ENCODE data around the gene CAP2. TPM values are rescaled to one million over a fixed set of nuclear protein-coding genes. Genes with fewer than 3 reads are reported as not detected.

The CAP2 gene
- total RNA-seq, 4 donors from 2014 or later: 11.8 to 27.6 (median 15.0) TPM

- H3K4me1 ChIP-seq: no peaks in the 10 kb centered on the region
- H3K27me3 ChIP-seq: no peaks in the 10 kb centered on the region
- TF ChIP-seq POLR2A (IDR thresholded peaks at IDR 0.05) (no peak), CTCF (IDR thresholded peaks at IDR 0.05) (no peak)
- no peak overlapping the region for H3K27ac ChIP-seq
- intact Hi-C loops (cut with DNase I; ENCODE audit: low total_unique reads): no loop called here
- DNase-seq: no peak
- no peak overlapping the region for H3K4me3 ChIP-seq
- no peaks in the 10 kb centered on the region for H3K9me3 ChIP-seq
- H3K36me3 ChIP-seq: no peaks in the 10 kb centered on the region
Observed at GRCh38 chr6:17556014-17556413, 162.6 kb downstream of the CAP2 start.

- Histone ChIP-seq H3K36me3 (no peaks in the 10 kb centered on the region), H3K9me3 (no peaks in the 10 kb centered on the region), H3K4me1 (no peaks in the 10 kb centered on the region), H3K27ac (no peak overlapping the region), H3K4me3 (no peak overlapping the region), H3K27me3 (no peaks in the 10 kb centered on the region)
- intact Hi-C loops (cut with DNase I; ENCODE audit: low total_unique reads): no loop called here
- TF ChIP-seq CTCF (IDR thresholded peaks at IDR 0.05): no peak
- no peak for TF ChIP-seq POLR2A (IDR thresholded peaks at IDR 0.05)
- DNase-seq: no peak
Observed at GRCh38 chr6:17562636-17563035, 169.2 kb downstream of the CAP2 start.

- no peak for TF ChIP-seq POLR2A (IDR thresholded peaks at IDR 0.05)
- TF ChIP-seq CTCF (IDR thresholded peaks at IDR 0.05): no peak
- no peak for DNase-seq
- Histone ChIP-seq H3K27me3 (no peaks in the 10 kb centered on the region), H3K4me3 (no peak overlapping the region), H3K36me3 (no peaks in the 10 kb centered on the region), H3K27ac (no peak overlapping the region), H3K9me3 (no peaks in the 10 kb centered on the region), H3K4me1 (no peaks in the 10 kb centered on the region)
- intact Hi-C loops (cut with DNase I; ENCODE audit: low total_unique reads): no loop called here
Observed at GRCh38 chr6:17565399-17565798, 172.0 kb downstream of the CAP2 start.

GRCh38 chr6:17574866-17575560 is 181.6 kb downstream of the CAP2 start:
- Histone ChIP-seq H3K27me3 (no peaks in the 10 kb centered on the region), H3K27ac (no peak overlapping the region), H3K4me3 (no peak overlapping the region), H3K9me3 (peaks cover 0 to 4% of the 10 kb centered on the region in 2 donors), H3K4me1 (no peaks in the 10 kb centered on the region), H3K36me3 (no peaks in the 10 kb centered on the region)
- no peak for TF ChIP-seq CTCF (IDR thresholded peaks at IDR 0.05)
- TF ChIP-seq POLR2A (IDR thresholded peaks at IDR 0.05): no peak
- DNase-seq: no peak
- intact Hi-C loops (cut with DNase I; ENCODE audit: low total_unique reads): no loop called here

GRCh38 chr6:17577059-17577458 is 183.7 kb downstream of the CAP2 start:
- no peaks in the 10 kb centered on the region for H3K4me1 ChIP-seq
- H3K36me3 ChIP-seq: no peaks in the 10 kb centered on the region
- no peaks in the 10 kb centered on the region for H3K27me3 ChIP-seq
- intact Hi-C loops (cut with DNase I; ENCODE audit: low total_unique reads): no loop called here
- H3K9me3 ChIP-seq: peaks cover 0 to 4% of the 10 kb centered on the region in 2 donors
- H3K4me3 ChIP-seq: no peak overlapping the region
- TF ChIP-seq CTCF (IDR thresholded peaks at IDR 0.05) (no peak), POLR2A (IDR thresholded peaks at IDR 0.05) (no peak)
- no peak overlapping the region for H3K27ac ChIP-seq
- no peak for DNase-seq

Measured in uterus (tissue), 4 donors.